SK-N-SH treated with all-trans-retinoic acid at 6 μM for 48 hours (cell line): ENCODE measurements around the gene TREML4.

Experiments
- ATAC-seq: fragments of 200-7000 bp; cut with Tn5 transposase; 3 replicates; pipeline ENCODE4 v1.9.1; 2020; ENCODE audit warnings: mild to moderate bottlenecking, moderate library complexity
- ARNTL ChIP-seq: fragments of 450-650 bp; formaldehyde crosslinking; IDR thresholded peaks from 2 replicates; pipeline ENCODE4 v1.5.0; 2020; ENCODE audit warnings: low read depth, mild to moderate bottlenecking, moderate library complexity, borderline replicate concordance
- BACH2 ChIP-seq: fragments of 250-450 bp; sonication (Bioruptor Pico); IDR thresholded peaks from 2 replicates; pipeline ENCODE4 v1.9.0; 2021; ENCODE audit warnings: mild to moderate bottlenecking, borderline replicate concordance
- CSDC2 ChIP-seq: fragments of 250-450 bp; sonication (Bioruptor Pico); IDR thresholded peaks from 2 replicates; pipeline ENCODE4 v1.5.0; 2020; ENCODE audit warnings: mild to moderate bottlenecking, moderate library complexity
- ESRRG ChIP-seq: fragments of 250-450 bp; sonication (Bioruptor Pico); IDR thresholded peaks from 2 replicates; pipeline ENCODE4 v1.6.1; 2021; ENCODE audit warnings: mild to moderate bottlenecking
- GLIS3 ChIP-seq: fragments of 250-450 bp; sonication (Bioruptor Pico); IDR thresholded peaks from 2 replicates; pipeline ENCODE4 v1.5.0; 2020; ENCODE audit warnings: mild to moderate bottlenecking, moderate library complexity
- OSR1 ChIP-seq: fragments of 250-450 bp; sonication (Bioruptor Pico); IDR thresholded peaks from 2 replicates; pipeline ENCODE4 v1.8.0; 2022; ENCODE audit warnings: moderate library complexity, mild to moderate bottlenecking, inconsistent platforms
- PPARA ChIP-seq: fragments of 250-450 bp; sonication (Bioruptor Pico); IDR thresholded peaks from 2 replicates; pipeline ENCODE4 v1.5.0; 2020; ENCODE audit warnings: mild to moderate bottlenecking, borderline replicate concordance
- RARB ChIP-seq: fragments of 250-450 bp; sonication (Bioruptor Pico); IDR thresholded peaks from 2 replicates; pipeline ENCODE4 v1.8.0; 2021; ENCODE audit warnings: mild to moderate bottlenecking, moderate library complexity
- SNAI2 ChIP-seq: fragments of 250-450 bp; sonication (Bioruptor Pico); IDR thresholded peaks from 2 replicates; pipeline ENCODE4 v1.5.0; 2020; ENCODE audit warnings: mild to moderate bottlenecking, moderate library complexity
- TCF4 ChIP-seq: fragments of 250-450 bp; sonication (Bioruptor Pico); IDR thresholded peaks from 2 replicates; pipeline ENCODE4 v1.8.0; 2021; ENCODE audit warnings: mild to moderate bottlenecking, moderate library complexity, borderline replicate concordance
- TOX ChIP-seq: fragments of 250-450 bp; sonication (Bioruptor Pico); IDR thresholded peaks from 2 replicates; pipeline ENCODE4 v1.8.0; 2021; ENCODE audit warnings: mild to moderate bottlenecking, moderate library complexity, borderline replicate concordance
- ZC3H10 ChIP-seq: fragments of 250-450 bp; sonication (Bioruptor Pico); IDR thresholded peaks from 2 replicates; pipeline ENCODE4 v1.5.1; 2021; ENCODE audit warnings: mild to moderate bottlenecking, moderate library complexity
- ZFP3 ChIP-seq: fragments of 250-450 bp; sonication (Bioruptor Pico); IDR thresholded peaks from 2 replicates; pipeline ENCODE4 v1.5.0; 2020; ENCODE audit warnings: mild to moderate bottlenecking, moderate library complexity
- ZFP30 ChIP-seq: fragments of 450-650 bp; formaldehyde crosslinking; IDR thresholded peaks from 2 replicates; pipeline ENCODE4 v1.5.0; 2022; ENCODE audit warnings: mild to moderate bottlenecking, moderate library complexity
- ZNF565 ChIP-seq: fragments of 450-650 bp; formaldehyde crosslinking; conservative IDR thresholded peaks from 2 replicates; pipeline ENCODE4 v1.5.0; 2020; ENCODE audit warnings: low read depth, mild to moderate bottlenecking, moderate library complexity
- ZNF70 ChIP-seq: fragments of 450-650 bp; formaldehyde crosslinking; IDR thresholded peaks from 2 replicates; pipeline ENCODE4 v1.5.0; 2020; ENCODE audit warnings: mild to moderate bottlenecking, moderate library complexity
- ZNF8 ChIP-seq: fragments of 450-650 bp; formaldehyde crosslinking; IDR thresholded peaks from 2 replicates; pipeline ENCODE4 v1.5.0; 2020; ENCODE audit warnings: mild to moderate bottlenecking, moderate library complexity
- TF ChIP-seq, protein P1 (sequence below): fragments of 250-450 bp; sonication (Bioruptor Pico); IDR thresholded peaks from 2 replicates; pipeline ENCODE4 v1.5.1; 2020; ENCODE audit warnings: low read depth, mild to moderate bottlenecking, moderate library complexity
- TF ChIP-seq, protein P2 (sequence below): fragments of 250-450 bp; sonication (Bioruptor Pico); IDR thresholded peaks from 2 replicates; pipeline ENCODE4 v1.5.1; 2021; ENCODE audit warnings: mild to moderate bottlenecking, moderate library complexity
- TF ChIP-seq, protein P3 (sequence below): fragments of 250-450 bp; sonication (Bioruptor Pico); IDR thresholded peaks from 2 replicates; pipeline ENCODE4 v1.8.0; 2021; ENCODE audit warnings: low read depth, mild to moderate bottlenecking, moderate library complexity, borderline replicate concordance
- TF ChIP-seq, protein P4 (sequence below): fragments of 250-450 bp; sonication (Bioruptor Pico); IDR thresholded peaks from 2 replicates; pipeline ENCODE4 v1.8.0; 2020; ENCODE audit warnings: mild to moderate bottlenecking, moderate library complexity, borderline replicate concordance

The TREML4 gene

DNA sequence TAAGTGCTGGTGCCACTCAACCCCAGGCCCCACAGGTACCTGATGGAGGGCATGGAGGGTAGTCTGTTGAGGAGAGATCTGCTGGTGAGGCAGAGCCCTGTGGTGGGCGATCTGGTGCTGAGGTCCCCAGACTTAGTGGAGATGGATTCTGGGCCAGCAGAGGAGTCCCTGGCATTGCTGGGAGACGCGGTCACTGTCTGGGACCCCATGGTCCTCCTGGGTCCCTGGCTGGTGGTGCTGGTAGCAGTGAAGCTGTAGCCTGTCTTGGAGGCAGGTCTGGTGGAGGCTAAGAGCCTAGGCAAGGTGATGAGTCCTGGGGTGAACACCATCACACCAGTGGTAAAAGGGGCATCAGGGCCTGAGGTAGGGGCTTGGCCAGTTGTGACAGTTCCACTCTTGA lies 33.8 kb upstream of the TREML4 start:
- ATAC-seq, result no peak
- TF ChIP-seq ZNF70 (CRISPR knock-in tag) (no peak), SNAI2 (CRISPR knock-in tag) (no peak), GLIS3 (no peak), ZFP3 (CRISPR knock-in tag) (no peak), TCF4 (CRISPR knock-in tag) (no peak), PPARA (CRISPR knock-in tag) (no peak)
- TF ChIP-seq, protein P1, sequence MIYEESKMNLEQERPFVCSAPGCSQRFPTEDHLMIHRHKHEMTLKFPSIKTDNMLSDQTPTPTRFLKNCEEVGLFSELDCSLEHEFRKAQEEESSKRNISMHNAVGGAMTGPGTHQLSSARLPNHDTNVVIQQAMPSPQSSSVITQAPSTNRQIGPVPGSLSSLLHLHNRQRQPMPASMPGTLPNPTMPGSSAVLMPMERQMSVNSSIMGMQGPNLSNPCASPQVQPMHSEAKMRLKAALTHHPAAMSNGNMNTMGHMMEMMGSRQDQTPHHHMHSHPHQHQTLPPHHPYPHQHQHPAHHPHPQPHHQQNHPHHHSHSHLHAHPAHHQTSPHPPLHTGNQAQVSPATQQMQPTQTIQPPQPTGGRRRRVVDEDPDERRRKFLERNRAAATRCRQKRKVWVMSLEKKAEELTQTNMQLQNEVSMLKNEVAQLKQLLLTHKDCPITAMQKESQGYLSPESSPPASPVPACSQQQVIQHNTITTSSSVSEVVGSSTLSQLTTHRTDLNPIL (CRISPR knock-in tag), result no peak
- TF ChIP-seq, protein P2, sequence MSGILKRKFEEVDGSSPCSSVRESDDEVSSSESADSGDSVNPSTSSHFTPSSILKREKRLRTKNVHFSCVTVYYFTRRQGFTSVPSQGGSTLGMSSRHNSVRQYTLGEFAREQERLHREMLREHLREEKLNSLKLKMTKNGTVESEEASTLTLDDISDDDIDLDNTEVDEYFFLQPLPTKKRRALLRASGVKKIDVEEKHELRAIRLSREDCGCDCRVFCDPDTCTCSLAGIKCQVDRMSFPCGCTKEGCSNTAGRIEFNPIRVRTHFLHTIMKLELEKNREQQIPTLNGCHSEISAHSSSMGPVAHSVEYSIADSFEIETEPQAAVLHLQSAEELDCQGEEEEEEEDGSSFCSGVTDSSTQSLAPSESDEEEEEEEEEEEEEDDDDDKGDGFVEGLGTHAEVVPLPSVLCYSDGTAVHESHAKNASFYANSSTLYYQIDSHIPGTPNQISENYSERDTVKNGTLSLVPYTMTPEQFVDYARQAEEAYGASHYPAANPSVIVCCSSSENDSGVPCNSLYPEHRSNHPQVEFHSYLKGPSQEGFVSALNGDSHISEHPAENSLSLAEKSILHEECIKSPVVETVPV, result no peak

DNA sequence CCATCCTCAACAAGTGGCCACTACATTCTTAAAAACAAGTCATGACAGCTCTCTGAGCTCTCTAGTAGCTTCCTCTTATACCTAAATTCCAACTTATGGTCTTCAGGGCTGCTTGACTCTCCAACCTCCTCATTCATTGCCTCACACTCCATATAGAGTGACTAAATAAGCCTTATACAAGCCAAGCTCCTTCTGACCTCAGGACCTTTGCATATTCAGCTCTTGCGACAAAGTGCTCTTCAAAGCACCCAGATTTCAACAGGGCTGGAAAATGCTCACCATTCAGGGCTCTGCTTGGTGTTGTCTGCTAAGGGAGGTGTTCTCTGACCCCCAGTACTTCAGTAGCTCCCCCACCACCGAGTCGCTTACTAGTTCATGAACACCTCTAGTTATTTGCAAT lies 30.9 kb upstream of the TREML4 start:
- ATAC-seq, result no peak
- TF ChIP-seq, protein P1 (CRISPR knock-in tag), result no peak
- TF ChIP-seq PPARA (CRISPR knock-in tag) (no peak), CSDC2 (no peak), ZNF565 (CRISPR knock-in tag) (no peak), GLIS3 (no peak), TCF4 (CRISPR knock-in tag) (no peak), ZNF8 (CRISPR knock-in tag) (no peak), ESRRG (CRISPR knock-in tag) (no peak), BACH2 (no peak), OSR1 (CRISPR knock-in tag) (no peak), ZFP3 (CRISPR knock-in tag) (no peak), TOX (no peak), ZFP30 (CRISPR knock-in tag) (no peak), ARNTL (CRISPR knock-in tag) (no peak), RARB (CRISPR knock-in tag) (no peak)
- TF ChIP-seq, protein P2, result no peak
- TF ChIP-seq, protein P3, sequence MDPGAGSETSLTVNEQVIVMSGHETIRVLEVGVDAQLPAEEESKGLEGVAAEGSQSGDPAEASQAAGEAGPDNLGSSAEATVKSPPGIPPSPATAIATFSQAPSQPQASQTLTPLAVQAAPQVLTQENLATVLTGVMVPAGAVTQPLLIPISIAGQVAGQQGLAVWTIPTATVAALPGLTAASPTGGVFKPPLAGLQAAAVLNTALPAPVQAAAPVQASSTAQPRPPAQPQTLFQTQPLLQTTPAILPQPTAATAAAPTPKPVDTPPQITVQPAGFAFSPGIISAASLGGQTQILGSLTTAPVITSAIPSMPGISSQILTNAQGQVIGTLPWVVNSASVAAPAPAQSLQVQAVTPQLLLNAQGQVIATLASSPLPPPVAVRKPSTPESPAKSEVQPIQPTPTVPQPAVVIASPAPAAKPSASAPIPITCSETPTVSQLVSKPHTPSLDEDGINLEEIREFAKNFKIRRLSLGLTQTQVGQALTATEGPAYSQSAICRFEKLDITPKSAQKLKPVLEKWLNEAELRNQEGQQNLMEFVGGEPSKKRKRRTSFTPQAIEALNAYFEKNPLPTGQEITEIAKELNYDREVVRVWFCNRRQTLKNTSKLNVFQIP (CRISPR knock-in tag), result no peak
- TF ChIP-seq, protein P4, sequence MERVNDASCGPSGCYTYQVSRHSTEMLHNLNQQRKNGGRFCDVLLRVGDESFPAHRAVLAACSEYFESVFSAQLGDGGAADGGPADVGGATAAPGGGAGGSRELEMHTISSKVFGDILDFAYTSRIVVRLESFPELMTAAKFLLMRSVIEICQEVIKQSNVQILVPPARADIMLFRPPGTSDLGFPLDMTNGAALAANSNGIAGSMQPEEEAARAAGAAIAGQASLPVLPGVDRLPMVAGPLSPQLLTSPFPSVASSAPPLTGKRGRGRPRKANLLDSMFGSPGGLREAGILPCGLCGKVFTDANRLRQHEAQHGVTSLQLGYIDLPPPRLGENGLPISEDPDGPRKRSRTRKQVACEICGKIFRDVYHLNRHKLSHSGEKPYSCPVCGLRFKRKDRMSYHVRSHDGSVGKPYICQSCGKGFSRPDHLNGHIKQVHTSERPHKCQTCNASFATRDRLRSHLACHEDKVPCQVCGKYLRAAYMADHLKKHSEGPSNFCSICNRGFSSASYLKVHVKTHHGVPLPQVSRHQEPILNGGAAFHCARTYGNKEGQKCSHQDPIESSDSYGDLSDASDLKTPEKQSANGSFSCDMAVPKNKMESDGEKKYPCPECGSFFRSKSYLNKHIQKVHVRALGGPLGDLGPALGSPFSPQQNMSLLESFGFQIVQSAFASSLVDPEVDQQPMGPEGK (CRISPR knock-in tag), result no peak

DNA sequence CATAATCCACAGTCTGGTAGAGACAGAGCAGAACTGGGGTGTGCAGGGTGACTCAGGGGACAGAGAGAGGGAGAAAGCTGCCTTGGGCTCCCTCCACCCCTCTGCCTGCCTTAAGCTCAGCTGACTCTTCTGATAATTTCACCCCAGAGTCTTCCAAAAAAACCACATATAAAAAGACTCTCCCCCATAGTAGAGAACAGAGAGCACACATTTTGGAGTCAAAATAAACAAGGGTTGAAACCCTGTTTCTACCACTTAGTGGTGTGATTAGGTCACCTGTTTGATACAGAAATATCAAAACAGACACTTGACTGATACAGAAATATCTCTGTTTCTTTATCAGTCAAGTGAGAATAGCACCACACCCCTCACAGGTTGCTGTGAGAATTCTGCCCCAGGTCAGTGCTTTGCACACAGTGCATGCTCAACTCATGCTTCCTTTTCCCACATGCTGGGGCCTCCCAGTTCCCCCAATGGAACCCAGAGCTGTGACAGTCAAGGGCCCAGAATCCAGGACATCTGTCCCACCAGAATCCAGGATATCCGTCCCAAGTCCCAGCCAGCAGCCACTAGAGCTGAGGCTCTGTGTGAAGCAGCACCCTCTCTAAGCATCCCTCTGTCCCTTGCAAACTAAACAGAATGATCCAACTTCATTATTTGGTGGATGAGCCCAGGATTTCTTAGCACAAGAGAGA lies 28.4 kb upstream of the TREML4 start:
- TF ChIP-seq, protein P1 (CRISPR knock-in tag), result no peak
- no peak for TF ChIP-seq CSDC2
- TF ChIP-seq, protein P4 (CRISPR knock-in tag), result no peak
- TF ChIP-seq, protein P3 (CRISPR knock-in tag), result no peak
- TF ChIP-seq ZNF565 (CRISPR knock-in tag), result no peak
- TF ChIP-seq ZNF70 (CRISPR knock-in tag), result no peak
- TF ChIP-seq ZC3H10 (CRISPR knock-in tag), result no peak
- no peak for TF ChIP-seq ZNF8 (CRISPR knock-in tag)
- TF ChIP-seq, all 23 proteins: peak for 0
- no peak for ATAC-seq
